Measurements from ENCODE around the gene CEP104.

- TF ChIP-seq, protein P1, sequence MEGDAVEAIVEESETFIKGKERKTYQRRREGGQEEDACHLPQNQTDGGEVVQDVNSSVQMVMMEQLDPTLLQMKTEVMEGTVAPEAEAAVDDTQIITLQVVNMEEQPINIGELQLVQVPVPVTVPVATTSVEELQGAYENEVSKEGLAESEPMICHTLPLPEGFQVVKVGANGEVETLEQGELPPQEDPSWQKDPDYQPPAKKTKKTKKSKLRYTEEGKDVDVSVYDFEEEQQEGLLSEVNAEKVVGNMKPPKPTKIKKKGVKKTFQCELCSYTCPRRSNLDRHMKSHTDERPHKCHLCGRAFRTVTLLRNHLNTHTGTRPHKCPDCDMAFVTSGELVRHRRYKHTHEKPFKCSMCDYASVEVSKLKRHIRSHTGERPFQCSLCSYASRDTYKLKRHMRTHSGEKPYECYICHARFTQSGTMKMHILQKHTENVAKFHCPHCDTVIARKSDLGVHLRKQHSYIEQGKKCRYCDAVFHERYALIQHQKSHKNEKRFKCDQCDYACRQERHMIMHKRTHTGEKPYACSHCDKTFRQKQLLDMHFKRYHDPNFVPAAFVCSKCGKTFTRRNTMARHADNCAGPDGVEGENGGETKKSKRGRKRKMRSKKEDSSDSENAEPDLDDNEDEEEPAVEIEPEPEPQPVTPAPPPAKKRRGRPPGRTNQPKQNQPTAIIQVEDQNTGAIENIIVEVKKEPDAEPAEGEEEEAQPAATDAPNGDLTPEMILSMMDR (IDR thresholded peaks at IDR 0.05): no peak
- no peak for TF ChIP-seq POLR2A (IDR thresholded peaks at IDR 0.05)
These were observed 22.1 kb upstream of the CEP104 start for GRCh38 chr1:3879099-3879498.
